Measurements from ENCODE around the gene CDK11B.
"Not testable (repeated sequence)": the region's sequence is repeated elsewhere in the genome, so short reads cannot be mapped to it uniquely, and the experiment has no call there.

Gene CDK11B

DNA sequence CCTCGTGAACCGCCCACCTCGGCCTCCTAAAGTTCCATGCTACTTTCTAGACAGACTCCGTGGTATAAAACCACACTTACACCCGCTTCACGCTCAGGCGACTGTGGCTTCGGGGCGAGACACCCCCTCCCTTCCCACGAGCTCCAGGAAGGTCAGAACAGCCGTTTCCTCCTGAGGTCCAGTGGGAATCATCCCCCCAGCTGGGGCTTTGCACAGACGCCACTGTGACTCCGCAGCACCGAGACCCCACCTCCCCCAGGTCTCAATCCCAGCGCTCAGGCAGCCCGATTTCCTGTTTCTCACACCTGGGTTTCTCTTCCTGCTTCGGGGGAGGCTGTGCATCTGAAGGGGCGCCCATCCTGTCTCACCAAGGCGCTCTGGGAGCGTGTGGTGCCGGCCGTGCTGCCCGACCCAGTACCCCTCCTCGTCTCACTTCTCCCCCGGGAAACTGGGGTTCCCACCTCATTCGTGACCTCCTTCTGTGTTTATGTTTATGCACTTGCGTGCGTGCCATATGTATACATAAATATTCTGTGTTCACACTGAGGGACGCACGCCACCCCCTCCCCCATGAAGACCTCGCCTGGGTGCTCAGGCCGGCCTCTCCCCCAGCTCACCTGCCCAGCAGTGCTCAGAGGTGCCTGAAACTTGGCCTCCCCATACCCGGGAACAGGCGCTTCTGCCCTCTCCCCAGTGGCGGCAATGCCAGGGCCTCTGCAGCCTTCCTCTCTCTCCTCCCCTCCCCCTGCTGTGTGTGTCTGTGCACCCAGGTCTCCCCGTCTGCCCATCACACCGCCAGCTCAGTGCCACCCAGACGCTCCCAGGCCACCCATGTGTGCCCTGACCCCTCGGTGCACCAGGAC lies 19.1 kb upstream of the CDK11B start:
- H2AFZ ChIP-seq (ENCODE audit: low read depth, low read length), result 0 out of 2 replicates have a peak overlapping the region, but pooled peaks have one; percentile 36
- peak overlapping the region; percentile 75 for H3K9ac ChIP-seq (ENCODE audit: low read length)
- no peaks in the 10 kb centered on the region for H3K9me3 ChIP-seq (ENCODE audit: insufficient read depth, low read length)
- peak overlapping the region; percentile 77 for H3K4me3 ChIP-seq (ENCODE audit: low read length)
- no peaks in the 10 kb centered on the region for H4K20me1 ChIP-seq (ENCODE audit: insufficient read depth, low read length)
- peaks cover 41% of the 10 kb centered on the region for H3K79me2 ChIP-seq (ENCODE audit: low read length)
- no peaks in the 10 kb centered on the region for H3K36me3 ChIP-seq (replicated peaks; ENCODE audit: low read depth, low read length)
- peak overlapping the region; percentile 97 for H3K4me2 ChIP-seq (ENCODE audit: low read length)
- TF ChIP-seq EZH2phosphoT487 (IDR thresholded peaks at IDR 0.05; ENCODE audit: low read depth), result no peak
- TF ChIP-seq, protein P1, sequence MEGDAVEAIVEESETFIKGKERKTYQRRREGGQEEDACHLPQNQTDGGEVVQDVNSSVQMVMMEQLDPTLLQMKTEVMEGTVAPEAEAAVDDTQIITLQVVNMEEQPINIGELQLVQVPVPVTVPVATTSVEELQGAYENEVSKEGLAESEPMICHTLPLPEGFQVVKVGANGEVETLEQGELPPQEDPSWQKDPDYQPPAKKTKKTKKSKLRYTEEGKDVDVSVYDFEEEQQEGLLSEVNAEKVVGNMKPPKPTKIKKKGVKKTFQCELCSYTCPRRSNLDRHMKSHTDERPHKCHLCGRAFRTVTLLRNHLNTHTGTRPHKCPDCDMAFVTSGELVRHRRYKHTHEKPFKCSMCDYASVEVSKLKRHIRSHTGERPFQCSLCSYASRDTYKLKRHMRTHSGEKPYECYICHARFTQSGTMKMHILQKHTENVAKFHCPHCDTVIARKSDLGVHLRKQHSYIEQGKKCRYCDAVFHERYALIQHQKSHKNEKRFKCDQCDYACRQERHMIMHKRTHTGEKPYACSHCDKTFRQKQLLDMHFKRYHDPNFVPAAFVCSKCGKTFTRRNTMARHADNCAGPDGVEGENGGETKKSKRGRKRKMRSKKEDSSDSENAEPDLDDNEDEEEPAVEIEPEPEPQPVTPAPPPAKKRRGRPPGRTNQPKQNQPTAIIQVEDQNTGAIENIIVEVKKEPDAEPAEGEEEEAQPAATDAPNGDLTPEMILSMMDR (IDR thresholded peaks at IDR 0.05; ENCODE audit: low read depth, low read length), result no peak
- H3K27me3 ChIP-seq (ENCODE audit: low read depth, low read length), result no peaks in the 10 kb centered on the region
- peak overlapping the region; percentile 84 for H3K27ac ChIP-seq (ENCODE audit: low read length)
- H3K4me1 ChIP-seq (ENCODE audit: low read length), result peaks cover 21% of the 10 kb centered on the region

DNA sequence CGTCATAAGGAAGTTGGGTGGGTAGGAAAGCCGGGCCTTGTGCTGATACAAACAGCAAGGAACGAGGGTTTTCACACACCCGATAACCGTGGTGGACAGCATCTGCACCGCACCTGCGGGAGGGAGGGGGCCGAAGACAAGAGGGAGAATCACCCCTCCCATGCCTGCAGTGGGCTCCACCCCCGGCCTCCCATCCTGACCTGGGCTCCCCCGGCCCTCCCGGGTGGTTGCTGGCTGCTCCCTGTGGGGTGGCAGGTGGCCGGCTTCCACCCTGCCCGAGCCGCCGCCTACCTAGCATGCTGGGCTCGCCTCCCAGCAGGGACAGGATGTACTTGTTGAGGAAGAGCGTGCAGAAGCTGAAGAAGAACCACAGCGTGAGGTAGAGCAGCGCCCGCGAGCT lies 17.3 kb upstream of the CDK11B start:
- not testable (repeated sequence) for H4K20me1 ChIP-seq (ENCODE audit: insufficient read depth, low read length); H3K27ac ChIP-seq (ENCODE audit: low read length); H3K4me2 ChIP-seq (ENCODE audit: low read length); H2AFZ ChIP-seq (ENCODE audit: low read depth, low read length); H3K36me3 ChIP-seq (replicated peaks; ENCODE audit: low read depth, low read length); H3K9me3 ChIP-seq (ENCODE audit: insufficient read depth, low read length); H3K4me3 ChIP-seq (ENCODE audit: low read length); H3K27me3 ChIP-seq (ENCODE audit: low read depth, low read length); H3K9ac ChIP-seq (ENCODE audit: low read length)
- Histone ChIP-seq H3K4me1 (ENCODE audit: low read length) (peaks cover 21% of the 10 kb centered on the region), H3K79me2 (ENCODE audit: low read length) (peaks cover 30% of the 10 kb centered on the region)

DNA sequence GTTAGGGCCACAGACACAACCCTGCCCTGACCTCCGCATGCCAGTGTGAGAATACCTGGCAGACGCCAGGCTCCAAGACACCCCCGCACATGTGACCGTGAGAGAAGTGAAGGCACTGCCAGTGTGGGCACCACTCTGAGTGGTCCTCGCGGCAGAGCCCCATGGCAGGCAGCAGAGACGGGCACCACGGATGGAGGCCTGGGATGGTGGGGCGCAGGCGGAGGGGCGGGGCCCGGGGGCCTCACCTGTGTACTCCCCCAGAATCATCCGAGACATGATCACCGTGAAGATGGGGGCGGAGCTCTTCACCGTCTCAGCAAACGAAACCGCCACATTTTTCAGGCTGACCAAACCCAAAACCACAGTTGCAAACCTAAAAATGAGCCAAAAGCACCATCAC lies 16.4 kb upstream of the CDK11B start:
- not testable (repeated sequence) for H3K4me2 ChIP-seq (ENCODE audit: low read length); H3K36me3 ChIP-seq (replicated peaks; ENCODE audit: low read depth, low read length); H2AFZ ChIP-seq (ENCODE audit: low read depth, low read length); H4K20me1 ChIP-seq (ENCODE audit: insufficient read depth, low read length); H3K9me3 ChIP-seq (ENCODE audit: insufficient read depth, low read length); H3K27ac ChIP-seq (ENCODE audit: low read length); H3K27me3 ChIP-seq (ENCODE audit: low read depth, low read length); H3K9ac ChIP-seq (ENCODE audit: low read length); H3K4me3 ChIP-seq (ENCODE audit: low read length)
- Histone ChIP-seq H3K4me1 (ENCODE audit: low read length) (peaks cover 21% of the 10 kb centered on the region), H3K79me2 (ENCODE audit: low read length) (peaks cover 24% of the 10 kb centered on the region)

DNA sequence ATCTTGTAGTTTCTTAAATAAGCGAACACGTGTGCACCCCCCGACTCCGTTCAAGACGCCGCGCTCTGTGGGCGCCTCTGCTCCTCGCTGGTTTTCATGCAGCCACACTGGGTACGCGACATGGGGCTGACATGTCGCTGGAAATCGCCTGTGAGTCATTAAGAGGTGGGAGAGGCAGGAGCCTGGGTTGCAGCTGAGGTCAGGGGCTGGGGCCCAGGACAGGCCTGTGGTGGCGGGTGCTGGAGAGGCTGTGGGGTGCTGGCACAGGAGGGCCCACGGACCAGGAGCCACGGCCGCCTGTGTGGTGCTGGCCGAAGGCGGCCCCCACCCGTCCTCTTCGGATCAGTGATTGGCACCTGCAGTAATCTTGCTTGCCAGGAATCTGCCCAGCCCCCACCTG lies 16.0 kb upstream of the CDK11B start:
- H3K4me3 ChIP-seq (ENCODE audit: low read length), result not testable (repeated sequence)

DNA sequence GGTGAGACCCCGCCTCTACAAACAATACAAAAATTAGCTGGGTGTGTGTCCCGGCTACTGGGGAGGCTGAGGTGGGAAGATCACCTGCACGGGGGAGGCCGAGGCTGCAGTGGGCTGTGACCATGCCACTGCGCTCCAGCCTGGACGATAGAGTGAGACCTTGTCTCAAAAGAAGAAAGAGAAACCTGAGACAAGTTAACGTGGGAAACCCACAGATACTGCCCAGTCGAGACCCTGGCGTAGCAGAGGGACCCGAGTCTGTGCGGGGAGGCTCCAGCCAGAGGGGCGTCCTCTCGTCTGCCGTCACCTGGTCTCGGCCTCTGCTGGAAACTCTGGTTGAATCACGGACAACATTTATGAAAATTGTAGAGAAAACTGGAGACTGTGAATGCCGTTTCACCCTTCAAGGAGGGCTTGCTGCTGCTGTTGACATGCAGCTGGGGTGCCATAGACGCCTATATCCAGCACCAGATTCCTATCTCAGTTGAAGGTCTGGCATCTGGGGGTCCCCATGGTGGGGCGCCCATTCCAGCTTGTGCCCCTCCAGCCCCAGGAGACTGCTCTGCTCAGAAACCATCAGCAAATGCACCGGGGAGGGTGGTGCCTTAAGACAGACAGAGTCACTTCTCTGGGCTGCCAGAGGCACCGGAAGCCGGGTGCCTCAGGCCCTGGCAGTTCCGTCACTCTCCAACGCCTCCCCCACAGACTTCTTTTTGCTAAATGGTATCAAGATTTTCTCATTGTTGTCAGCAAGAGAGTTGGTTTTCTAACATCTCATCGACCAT lies 13.6 kb upstream of the CDK11B start:
- Histone ChIP-seq H3K9me3 (ENCODE audit: insufficient read depth, low read length) (no peaks in the 10 kb centered on the region), H3K4me1 (ENCODE audit: low read length) (peaks cover 2% of the 10 kb centered on the region; the same call in 1 of the 2 replicates), H3K36me3 (replicated peaks; ENCODE audit: low read depth, low read length) (peaks cover 15% of the 10 kb centered on the region), H3K4me2 (ENCODE audit: low read length) (no peak overlapping the region), H3K27ac (ENCODE audit: low read length) (no peak overlapping the region), H3K79me2 (ENCODE audit: low read length) (peaks cover 3% of the 10 kb centered on the region), H4K20me1 (ENCODE audit: insufficient read depth, low read length) (no peaks in the 10 kb centered on the region), H3K4me3 (ENCODE audit: low read length) (no peak overlapping the region), H3K27me3 (ENCODE audit: low read depth, low read length) (no peaks in the 10 kb centered on the region), H2AFZ (ENCODE audit: low read depth, low read length) (no peak overlapping the region), H3K9ac (ENCODE audit: low read length) (no peak overlapping the region)
- TF ChIP-seq, protein P1 (IDR thresholded peaks at IDR 0.05; ENCODE audit: low read depth, low read length), result no peak
- TF ChIP-seq EZH2phosphoT487 (IDR thresholded peaks at IDR 0.05; ENCODE audit: low read depth), result no peak

More for the DNA sequence above, 16.0 kb upstream of the CDK11B start:
- not testable (repeated sequence) for H3K9me3 ChIP-seq (ENCODE audit: insufficient read depth, low read length); H2AFZ ChIP-seq (ENCODE audit: low read depth, low read length); H4K20me1 ChIP-seq (ENCODE audit: insufficient read depth, low read length); H3K4me2 ChIP-seq (ENCODE audit: low read length); H3K9ac ChIP-seq (ENCODE audit: low read length); H3K27ac ChIP-seq (ENCODE audit: low read length); H3K27me3 ChIP-seq (ENCODE audit: low read depth, low read length)
- peaks cover 10% of the 10 kb centered on the region for H3K36me3 ChIP-seq (replicated peaks; ENCODE audit: low read depth, low read length)
- H3K79me2 ChIP-seq (ENCODE audit: low read length), result peaks cover 23% of the 10 kb centered on the region
- peaks cover 21% of the 10 kb centered on the region for H3K4me1 ChIP-seq (ENCODE audit: low read length)
